ENCODE measurements around the gene MAT1A. TPM values are rescaled to one million over a fixed set of nuclear protein-coding genes. Genes with fewer than 3 reads are reported as not detected.

MAT1A gene
- total RNA-seq, 2 donors from 2014 or later = 0.53 to 0.58 TPM

- Histone ChIP-seq H3K36me3 (ENCODE audit: control insufficient read depth, insufficient read depth, low read length) (no peaks in the 10 kb centered on the region), H3K9ac (ENCODE audit: extremely low read depth, low read length, poor library complexity, severe bottlenecking) (no peak overlapping the region), H3K4me3 (ENCODE audit: low read length) (no peak overlapping the region), H3K4me1 (ENCODE audit: control insufficient read depth, insufficient read depth, low read length) (no peaks in the 10 kb centered on the region), H3K9me3 (ENCODE audit: control insufficient read depth, low read length) (no peaks in the 10 kb centered on the region), H3K27me3 (ENCODE audit: control insufficient read depth, insufficient read depth, low read length, poor library complexity, severe bottlenecking) (no peaks in the 10 kb centered on the region), H3K27ac (ENCODE audit: low read depth, low read length) (no peak overlapping the region)
- DNase-seq = no peak
- H3K9me3 Mint-ChIP-seq = no peaks in the 10 kb centered on the region
- no peak overlapping the region for H3K4me3 Mint-ChIP-seq
- TF ChIP-seq CTCF (conservative IDR thresholded peaks at IDR 0.05) = no peak
- H3K27ac Mint-ChIP-seq = no peak overlapping the region
- no peaks in the 10 kb centered on the region for H3K36me3 Mint-ChIP-seq (ENCODE audit: low read depth)
- 86 to 88% methylated on average over 1 to 2 of the region's 2 CpGs for WGBS, 2 experiments (ENCODE audit: insufficient coverage in 1 of 2, insufficient read length in 1 of 2)
- peaks cover 6% of the 10 kb centered on the region for H3K4me1 Mint-ChIP-seq
- H3K27me3 Mint-ChIP-seq (ENCODE audit: insufficient read depth) = peaks cover 4% of the 10 kb centered on the region
Measured at GRCh38 chr10:80322158-80322557, 32.7 kb upstream of the MAT1A start.

- TF ChIP-seq CTCF (conservative IDR thresholded peaks at IDR 0.05) = no peak
- Histone ChIP-seq H3K27me3 (ENCODE audit: control insufficient read depth, insufficient read depth, low read length, poor library complexity, severe bottlenecking) (no peaks in the 10 kb centered on the region), H3K9me3 (ENCODE audit: control insufficient read depth, low read length) (no peaks in the 10 kb centered on the region), H3K4me1 (ENCODE audit: control insufficient read depth, insufficient read depth, low read length) (no peaks in the 10 kb centered on the region), H3K27ac (ENCODE audit: low read depth, low read length) (no peak overlapping the region), H3K4me3 (ENCODE audit: low read length) (no peak overlapping the region), H3K9ac (ENCODE audit: extremely low read depth, low read length, poor library complexity, severe bottlenecking) (no peak overlapping the region), H3K36me3 (ENCODE audit: control insufficient read depth, insufficient read depth, low read length) (no peaks in the 10 kb centered on the region)
- H3K4me1 Mint-ChIP-seq = peaks cover 6% of the 10 kb centered on the region
- H3K36me3 Mint-ChIP-seq (ENCODE audit: low read depth) = no peaks in the 10 kb centered on the region
- H3K4me3 Mint-ChIP-seq = no peak overlapping the region
- 100% methylated on average over 1 of the region's 5 CpGs; no CpG with 5 or more reads in 1 of the 2 experiments for WGBS, 2 experiments (ENCODE audit: insufficient coverage in 1 of 2, insufficient read length in 1 of 2)
- no peak for DNase-seq
- H3K27me3 Mint-ChIP-seq (ENCODE audit: insufficient read depth) = peaks cover 2% of the 10 kb centered on the region
- no peak overlapping the region for H3K27ac Mint-ChIP-seq
- H3K9me3 Mint-ChIP-seq = no peaks in the 10 kb centered on the region
Measured at GRCh38 chr10:80321183-80321582, 31.7 kb upstream of the MAT1A start.

- Mint-ChIP-seq H3K4me3 (no peak overlapping the region), H3K4me1 (peaks cover 5% of the 10 kb centered on the region), H3K36me3 (ENCODE audit: low read depth) (no peaks in the 10 kb centered on the region), H3K27ac (no peak overlapping the region), H3K27me3 (ENCODE audit: insufficient read depth) (peaks cover 2% of the 10 kb centered on the region), H3K9me3 (no peaks in the 10 kb centered on the region)
- Histone ChIP-seq H3K27me3 (ENCODE audit: control insufficient read depth, insufficient read depth, low read length, poor library complexity, severe bottlenecking) (no peaks in the 10 kb centered on the region), H3K4me3 (ENCODE audit: low read length) (no peak overlapping the region), H3K4me1 (ENCODE audit: control insufficient read depth, insufficient read depth, low read length) (no peaks in the 10 kb centered on the region), H3K36me3 (ENCODE audit: control insufficient read depth, insufficient read depth, low read length) (no peaks in the 10 kb centered on the region), H3K27ac (ENCODE audit: low read depth, low read length) (no peak overlapping the region), H3K9me3 (ENCODE audit: control insufficient read depth, low read length) (no peaks in the 10 kb centered on the region), H3K9ac (ENCODE audit: extremely low read depth, low read length, poor library complexity, severe bottlenecking) (no peak overlapping the region)
- TF ChIP-seq CTCF (conservative IDR thresholded peaks at IDR 0.05) = no peak
- DNase-seq = no peak
Measured at GRCh38 chr10:80320377-80320776, 30.9 kb upstream of the MAT1A start.
